SK-N-MC (cell line): Measurements from ENCODE around the gene EHBP1.

Experiments
- DNase-seq: peaks from one replicate; pipeline ENCODE4 v3.0.0-alpha.2; 2011; ENCODE audit warnings: low read depth, low spot score
- H3K27ac ChIP-seq: fragments of 200-600 bp; sonication (generic); 2 replicates; pipeline ENCODE4 v1.5.1; 2016; ENCODE audit warnings: mixed run types
- H3K36me3 ChIP-seq: fragments of 200-600 bp; sonication (generic); 2 replicates; pipeline ENCODE4 v1.6.1; 2017; ENCODE audit warnings: antibody characterized with exemption, low read length, mixed read lengths; ENCODE audit not compliant: insufficient read depth
- H3K4me3 ChIP-seq: fragments of 200-600 bp; sonication (generic); 2 replicates; pipeline ENCODE4 v1.5.1; 2016
- H3K9ac ChIP-seq: fragments of 200-600 bp; sonication (generic); 2 replicates; pipeline ENCODE4 v1.8.0; 2017; ENCODE audit warnings: mixed run types, mixed read lengths; ENCODE audit not compliant: insufficient read length
- H3K9me3 ChIP-seq: fragments of 200-600 bp; sonication (generic); 2 replicates; pipeline ENCODE4 v1.6.1; 2017; ENCODE audit warnings: low read depth, mild to moderate bottlenecking, antibody characterized with exemption, low read length, moderate library complexity, mixed read lengths
- EZH2 ChIP-seq: fragments of 200-600 bp; sonication (generic); IDR thresholded peaks from one replicate; pipeline ENCODE4 v1.6.1; 2017; ENCODE audit warnings: antibody characterized with exemption
- FOXP2 ChIP-seq: optimal IDR thresholded peaks from 2 replicates; pipeline ENCODE3; 2011; ENCODE audit warnings: mild to moderate bottlenecking, moderate library complexity; ENCODE audit not compliant: insufficient read depth; ENCODE audit errors: extremely low read length, control extremely low read depth
- POLR2AphosphoS5 ChIP-seq: IDR thresholded peaks from 2 replicates; pipeline ENCODE4 v1.6.1; 2012; ENCODE audit warnings: mild to moderate bottlenecking, low read depth, low read length, borderline replicate concordance

Gene EHBP1

GRCh38 chr2:62895632-62896009 is 190.1 kb downstream of the EHBP1 start:
- Histone ChIP-seq H3K4me3 (no peak overlapping the region), H3K36me3 (no peaks in the 10 kb centered on the region), H3K27ac (no peak overlapping the region), H3K9ac (no peak overlapping the region), H3K9me3 (no peaks in the 10 kb centered on the region)
- no peak for TF ChIP-seq EZH2
- DNase-seq = no peak

- Histone ChIP-seq H3K36me3 (no peaks in the 10 kb centered on the region), H3K27ac (no peak overlapping the region), H3K4me3 (no peak overlapping the region), H3K9me3 (no peaks in the 10 kb centered on the region), H3K9ac (no peak overlapping the region)
- TF ChIP-seq FOXP2 (no peak), POLR2AphosphoS5 (no peak)
- no peak for DNase-seq
These were observed 191.8 kb downstream of the EHBP1 start for GRCh38 chr2:62897187-62897827.

GRCh38 chr2:62904344-62904743 is 198.8 kb downstream of the EHBP1 start:
- Histone ChIP-seq H3K4me3 (no peak overlapping the region), H3K27ac (no peak overlapping the region), H3K36me3 (no peaks in the 10 kb centered on the region), H3K9ac (no peak overlapping the region), H3K9me3 (no peaks in the 10 kb centered on the region)
- TF ChIP-seq EZH2 (no peak), POLR2AphosphoS5 (no peak), FOXP2 (no peak)
- no peak for DNase-seq

DNA sequence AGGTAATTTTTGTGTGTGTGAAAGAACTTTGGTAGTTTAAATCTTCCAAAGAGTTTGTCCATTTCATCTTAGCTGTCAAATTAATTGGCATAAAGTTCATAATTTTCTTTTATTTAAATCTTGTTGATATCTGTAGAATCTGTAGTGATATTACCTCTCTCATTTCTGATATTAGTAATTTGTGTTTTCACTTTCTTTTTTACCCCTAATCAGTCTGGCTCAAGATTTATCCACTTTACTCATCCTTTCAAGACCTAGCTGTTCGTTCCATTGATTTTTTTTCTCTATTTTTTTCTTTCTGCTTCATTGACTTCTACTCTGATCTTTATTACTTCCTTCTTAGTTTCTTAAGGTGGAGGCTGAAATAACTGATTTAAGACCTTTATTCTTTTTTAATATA is 202.6 kb downstream of the EHBP1 start:
- TF ChIP-seq EZH2 (no peak), POLR2AphosphoS5 (no peak), FOXP2 (no peak)
- no peak overlapping the region for H3K9ac ChIP-seq

DNA sequence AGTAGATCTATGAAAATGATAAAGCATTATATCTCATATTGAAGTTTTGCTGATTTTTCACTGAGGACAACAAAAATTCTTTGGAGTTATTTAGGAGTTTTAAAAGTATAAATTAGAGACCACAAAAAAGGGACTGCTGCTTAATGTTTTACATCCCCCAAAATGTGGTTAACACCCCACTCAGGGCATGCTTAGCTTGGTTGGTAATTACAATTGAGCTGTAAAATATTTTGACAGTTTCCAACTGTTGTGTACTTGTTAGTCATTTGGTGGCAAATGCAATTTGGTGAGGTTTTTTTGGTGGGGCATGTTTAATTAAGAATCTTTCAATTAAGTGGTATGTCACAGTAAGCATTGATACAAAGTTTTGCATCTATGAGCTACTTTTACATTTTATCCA is 207.8 kb downstream of the EHBP1 start:
- no peak overlapping the region for H3K27ac ChIP-seq
- TF ChIP-seq EZH2 (no peak), POLR2AphosphoS5 (no peak), FOXP2 (no peak)
- DNase-seq = no peak
- no peak overlapping the region for H3K4me3 ChIP-seq
- H3K36me3 ChIP-seq = no peaks in the 10 kb centered on the region
- no peaks in the 10 kb centered on the region for H3K9me3 ChIP-seq
- no peak overlapping the region for H3K9ac ChIP-seq

More for the DNA sequence above, 202.6 kb downstream of the EHBP1 start:
- Histone ChIP-seq H3K36me3 (no peaks in the 10 kb centered on the region), H3K4me3 (no peak overlapping the region), H3K9me3 (no peaks in the 10 kb centered on the region), H3K27ac (no peak overlapping the region)
- DNase-seq = no peak

DNA sequence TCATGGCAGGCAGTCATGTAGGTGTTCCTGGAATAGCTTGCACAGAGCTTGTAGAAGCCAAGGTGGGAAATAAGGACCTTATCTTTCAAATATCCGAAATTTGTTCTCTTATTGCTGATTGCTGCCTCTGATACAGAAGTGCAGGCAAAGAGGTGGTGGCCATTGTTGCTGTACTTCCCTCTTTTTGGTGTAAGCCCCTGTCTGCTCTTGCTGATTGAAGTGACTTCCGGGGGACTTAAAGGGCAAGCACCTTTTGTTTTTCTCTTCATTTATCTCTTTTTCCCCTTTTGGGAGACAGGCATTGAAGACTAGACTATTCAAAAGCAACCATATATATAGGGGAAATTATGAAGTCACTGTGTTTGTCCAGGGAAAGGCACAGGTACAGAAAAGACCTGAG is 213.5 kb downstream of the EHBP1 start:
- Histone ChIP-seq H3K36me3 (no peaks in the 10 kb centered on the region; the same call in 1 of the 2 replicates), H3K27ac (no peak overlapping the region), H3K4me3 (no peak overlapping the region), H3K9me3 (peaks cover 3% of the 10 kb centered on the region; the same call in 1 of the 2 replicates), H3K9ac (no peak overlapping the region)
- DNase-seq = no peak
- TF ChIP-seq POLR2AphosphoS5 (no peak), FOXP2 (no peak), EZH2 (no peak)

GRCh38 chr2:62920070-62920469 is 214.6 kb downstream of the EHBP1 start:
- no peak for DNase-seq
- Histone ChIP-seq H3K36me3 (no peaks in the 10 kb centered on the region; the same call in 1 of the 2 replicates), H3K27ac (no peak overlapping the region), H3K9me3 (peaks cover 5% of the 10 kb centered on the region; the same call in 1 of the 2 replicates), H3K4me3 (no peak overlapping the region), H3K9ac (no peak overlapping the region)
- TF ChIP-seq FOXP2 (no peak), POLR2AphosphoS5 (no peak), EZH2 (no peak)

DNA sequence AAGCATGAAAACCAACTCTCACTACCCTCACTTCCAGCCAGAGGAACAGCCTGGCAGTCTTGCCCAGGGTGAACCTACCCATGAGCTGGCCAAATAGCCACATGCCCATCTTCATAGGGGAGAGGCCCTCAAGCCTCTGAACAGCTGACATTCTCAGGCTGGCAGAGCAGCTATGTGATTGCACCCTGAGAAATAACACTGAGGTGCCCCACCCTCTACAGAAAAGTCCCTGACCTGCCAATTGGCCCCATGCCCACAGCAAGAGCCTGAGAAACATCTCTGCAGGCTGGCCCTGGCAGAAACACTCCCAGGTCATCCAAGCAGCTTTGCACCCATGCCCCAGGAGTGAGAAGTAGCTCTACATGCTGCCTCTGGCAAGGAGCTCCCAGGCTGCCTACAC is 217.7 kb downstream of the EHBP1 start:
- no peak for DNase-seq
- H3K27ac ChIP-seq = no peak overlapping the region
- no peak overlapping the region for H3K9ac ChIP-seq
- no peak overlapping the region for H3K4me3 ChIP-seq
- peaks cover 5% of the 10 kb centered on the region; the same call in 1 of the 2 replicates for H3K9me3 ChIP-seq
- TF ChIP-seq FOXP2 = no peak
- TF ChIP-seq EZH2 = no peak
- TF ChIP-seq POLR2AphosphoS5 = no peak
- no peaks in the 10 kb centered on the region; the same call in 1 of the 2 replicates for H3K36me3 ChIP-seq

- Histone ChIP-seq H3K9ac (no peak overlapping the region), H3K4me3 (no peak overlapping the region), H3K9me3 (peaks cover 5% of the 10 kb centered on the region; the same call in 1 of the 2 replicates), H3K27ac (no peak overlapping the region), H3K36me3 (no peaks in the 10 kb centered on the region; the same call in 1 of the 2 replicates)
- TF ChIP-seq FOXP2 (no peak), POLR2AphosphoS5 (no peak), EZH2 (no peak)
- no peak for DNase-seq
These were observed 218.4 kb downstream of the EHBP1 start for GRCh38 chr2:62923881-62924280.
